Measurements from ENCODE around the gene OSBPL2. TPM values are rescaled to one million over a fixed set of nuclear protein-coding genes. Genes with fewer than 3 reads are reported as not detected.

The OSBPL2 gene
- total RNA-seq, 4 donors from 2014 or later, result 23.1 to 31.6 (median 27.1) TPM

GRCh38 chr20:62243106-62243505 is 4.8 kb downstream of the OSBPL2 start:
- WGBS, 2 donors, result 81 to 83% methylated on average over 18 to 21 of the region's 22 CpGs
- TF ChIP-seq EP300 (IDR thresholded peaks at IDR 0.05) (no peak), POLR2A (IDR thresholded peaks at IDR 0.05) (no peak)
- TF ChIP-seq, protein P1, sequence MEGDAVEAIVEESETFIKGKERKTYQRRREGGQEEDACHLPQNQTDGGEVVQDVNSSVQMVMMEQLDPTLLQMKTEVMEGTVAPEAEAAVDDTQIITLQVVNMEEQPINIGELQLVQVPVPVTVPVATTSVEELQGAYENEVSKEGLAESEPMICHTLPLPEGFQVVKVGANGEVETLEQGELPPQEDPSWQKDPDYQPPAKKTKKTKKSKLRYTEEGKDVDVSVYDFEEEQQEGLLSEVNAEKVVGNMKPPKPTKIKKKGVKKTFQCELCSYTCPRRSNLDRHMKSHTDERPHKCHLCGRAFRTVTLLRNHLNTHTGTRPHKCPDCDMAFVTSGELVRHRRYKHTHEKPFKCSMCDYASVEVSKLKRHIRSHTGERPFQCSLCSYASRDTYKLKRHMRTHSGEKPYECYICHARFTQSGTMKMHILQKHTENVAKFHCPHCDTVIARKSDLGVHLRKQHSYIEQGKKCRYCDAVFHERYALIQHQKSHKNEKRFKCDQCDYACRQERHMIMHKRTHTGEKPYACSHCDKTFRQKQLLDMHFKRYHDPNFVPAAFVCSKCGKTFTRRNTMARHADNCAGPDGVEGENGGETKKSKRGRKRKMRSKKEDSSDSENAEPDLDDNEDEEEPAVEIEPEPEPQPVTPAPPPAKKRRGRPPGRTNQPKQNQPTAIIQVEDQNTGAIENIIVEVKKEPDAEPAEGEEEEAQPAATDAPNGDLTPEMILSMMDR (IDR thresholded peaks at IDR 0.05), result no peak
- Histone ChIP-seq H3K27me3 (no peaks in the 10 kb centered on the region), H3K4me1 (peaks cover 0 to 38% (median 12%) of the 10 kb centered on the region in 4 donors), H3K9me3 (no peaks in the 10 kb centered on the region), H3K36me3 (peaks cover 0 to 32% (median 0%) of the 10 kb centered on the region in 3 donors), H3K27ac (no peak overlapping the region), H3K4me3 (no peak overlapping the region)
- DNase-seq (ENCODE audit: low spot score in 2 of 2), result no peak

- no peak overlapping the region for H3K27ac ChIP-seq
- no peaks in the 10 kb centered on the region for H3K9me3 ChIP-seq
- no peak overlapping the region for H3K4me3 ChIP-seq
- WGBS, 2 donors, result 84 to 85% methylated on average over 20 to 21 of the region's 21 CpGs
- H3K4me1 ChIP-seq, result peaks cover 0 to 36% (median 9%) of the 10 kb centered on the region in 4 donors
- H3K27me3 ChIP-seq, result no peaks in the 10 kb centered on the region
- H3K36me3 ChIP-seq, result peaks cover 0 to 32% (median 0%) of the 10 kb centered on the region in 3 donors
- TF ChIP-seq, protein P1 (IDR thresholded peaks at IDR 0.05), result no peak
- no peak for TF ChIP-seq EP300 (IDR thresholded peaks at IDR 0.05)
- TF ChIP-seq POLR2A (IDR thresholded peaks at IDR 0.05), result no peak
- no peak for DNase-seq (ENCODE audit: low spot score in 2 of 2)
Observed at GRCh38 chr20:62243906-62244515, 5.7 kb downstream of the OSBPL2 start.

- peaks cover 0 to 32% (median 0%) of the 10 kb centered on the region in 3 donors for H3K36me3 ChIP-seq
- H3K4me1 ChIP-seq, result peaks cover 0 to 29% (median 3%) of the 10 kb centered on the region in 4 donors
- H3K27ac ChIP-seq, result no peak overlapping the region
- TF ChIP-seq, protein P1 (IDR thresholded peaks at IDR 0.05), result no peak
- TF ChIP-seq EP300 (IDR thresholded peaks at IDR 0.05) (no peak), POLR2A (IDR thresholded peaks at IDR 0.05) (no peak)
- H3K27me3 ChIP-seq, result no peaks in the 10 kb centered on the region
- no peak overlapping the region for H3K4me3 ChIP-seq
- H3K9me3 ChIP-seq, result no peaks in the 10 kb centered on the region
- WGBS, 2 donors, result 85 to 88% methylated on average over 17 of the region's 17 CpGs
- no peak for DNase-seq (ENCODE audit: low spot score in 2 of 2)
Observed at GRCh38 chr20:62244644-62245108, 6.4 kb downstream of the OSBPL2 start.

DNA sequence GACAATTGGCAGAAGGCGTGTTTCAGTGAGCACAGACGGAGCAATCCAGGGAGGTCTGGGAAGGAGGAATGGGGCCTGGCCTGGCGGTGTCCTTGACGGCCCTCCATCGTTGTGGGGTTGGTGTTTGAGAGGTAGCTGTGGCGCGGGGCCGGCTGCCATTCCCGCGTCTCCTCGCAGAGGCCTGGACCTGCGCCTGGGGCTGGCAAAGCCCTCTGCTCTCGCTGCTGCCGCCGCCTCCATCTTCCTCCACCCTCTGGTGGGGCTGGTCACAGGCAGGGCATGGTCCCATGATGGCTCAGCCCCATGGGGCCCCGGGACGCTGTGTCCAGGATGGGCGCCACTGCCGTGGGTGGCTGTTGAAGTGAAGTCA is 7.6 kb downstream of the OSBPL2 start:
- Histone ChIP-seq H3K9me3 (no peaks in the 10 kb centered on the region), H3K36me3 (peaks cover 0 to 29% (median 0%) of the 10 kb centered on the region in 3 donors), H3K4me1 (peaks cover 0 to 26% (median 0%) of the 10 kb centered on the region in 4 donors), H3K27me3 (no peaks in the 10 kb centered on the region), H3K27ac (no peak overlapping the region), H3K4me3 (no peak overlapping the region)
- 85 to 86% methylated on average over 17 to 19 of the region's 19 CpGs for WGBS, 2 donors
- DNase-seq (ENCODE audit: low spot score in 2 of 2), result no peak
- no peak for TF ChIP-seq EP300 (IDR thresholded peaks at IDR 0.05)
- TF ChIP-seq, protein P1 (IDR thresholded peaks at IDR 0.05), result no peak
- TF ChIP-seq POLR2A (IDR thresholded peaks at IDR 0.05), result no peak

GRCh38 chr20:62246431-62246830 is 8.1 kb downstream of the OSBPL2 start:
- Histone ChIP-seq H3K9me3 (no peaks in the 10 kb centered on the region), H3K4me3 (no peak overlapping the region), H3K27ac (no peak overlapping the region), H3K36me3 (peaks cover 0 to 24% (median 0%) of the 10 kb centered on the region in 3 donors), H3K27me3 (no peaks in the 10 kb centered on the region), H3K4me1 (peaks cover 0 to 26% (median 0%) of the 10 kb centered on the region in 4 donors)
- 60 to 74% methylated on average over 7 to 8 of the region's 8 CpGs for WGBS, 2 donors
- no peak for DNase-seq (ENCODE audit: low spot score in 2 of 2)
- no peak for TF ChIP-seq EP300 (IDR thresholded peaks at IDR 0.05)
- TF ChIP-seq POLR2A (IDR thresholded peaks at IDR 0.05), result no peak
- TF ChIP-seq, protein P1 (IDR thresholded peaks at IDR 0.05), result no peak
